Islet precursor cell (in vitro differentiated cells): Measurements from ENCODE around the gene MBLAC1.

ENCODE experiments used
- DNase-seq: peaks from one replicate; pipeline ENCODE4 v3.0.0-alpha.2; 2018

MBLAC1 gene

GRCh38 chr7:100126931-100127865 lies at the start of gene MBLAC1:
Gene MBLAC1, plus strand, starts transcription at chr7:100126967. Its CDS starts 429 bp downstream, at chr7:100127396.
- peak; percentile 92 for DNase-seq

GRCh38 chr7:100077205-100077604 lies 49.6 kb upstream of the MBLAC1 start:
- no peak for DNase-seq

GRCh38 chr7:100079024-100079560 lies 47.7 kb upstream of the MBLAC1 start:
- DNase-seq: peak; percentile 39

GRCh38 chr7:100080907-100081534 lies 45.7 kb upstream of the MBLAC1 start:
- DNase-seq: no peak

GRCh38 chr7:100081535-100082102 lies 45.1 kb upstream of the MBLAC1 start, which contains the start of gene ZNF3:
Gene ZNF3, minus strand, starts transcription at chr7:100081723. Its CDS starts 4,366 bp downstream, at chr7:100077357.
- peak; percentile 100 for DNase-seq

- no peak for DNase-seq
Measured at GRCh38 chr7:100082978-100083377, 43.8 kb upstream of the MBLAC1 start.

GRCh38 chr7:100085515-100085914 lies 41.3 kb upstream of the MBLAC1 start:
- DNase-seq: no peak

GRCh38 chr7:100087055-100087750 lies 39.6 kb upstream of the MBLAC1 start:
- peak; percentile 86 for DNase-seq

- no peak for DNase-seq
Measured at GRCh38 chr7:100088095-100088620, 38.6 kb upstream of the MBLAC1 start.

- peak; percentile 81 for DNase-seq
Measured at GRCh38 chr7:100088621-100089457, 37.9 kb upstream of the MBLAC1 start, which contains the start of gene COPS6. Gene COPS6, plus strand, starts transcription at chr7:100088969. Its CDS starts 22 bp downstream, at chr7:100088991.

GRCh38 chr7:100089458-100090196 lies 37.1 kb upstream of the MBLAC1 start:
- no peak for DNase-seq

- peak; percentile 53 for DNase-seq
Measured at GRCh38 chr7:100090527-100091410, 36.0 kb upstream of the MBLAC1 start.

- peak; percentile 77 for DNase-seq
Measured at GRCh38 chr7:100091411-100092181, 35.2 kb upstream of the MBLAC1 start.

- DNase-seq: peak; percentile 44
Measured at GRCh38 chr7:100093054-100093453, 33.7 kb upstream of the MBLAC1 start.

- peak; percentile 59 for DNase-seq
Measured at GRCh38 chr7:100093498-100093897, 33.3 kb upstream of the MBLAC1 start.

- peak; percentile 50 for DNase-seq
Measured at GRCh38 chr7:100093925-100094486, 32.8 kb upstream of the MBLAC1 start.

GRCh38 chr7:100095289-100095688 lies 31.5 kb upstream of the MBLAC1 start:
- peak; percentile 47 for DNase-seq

GRCh38 chr7:100095704-100096103 lies 31.1 kb upstream of the MBLAC1 start:
- DNase-seq: no peak
